ENCODE data around the gene LRP8.

DNA sequence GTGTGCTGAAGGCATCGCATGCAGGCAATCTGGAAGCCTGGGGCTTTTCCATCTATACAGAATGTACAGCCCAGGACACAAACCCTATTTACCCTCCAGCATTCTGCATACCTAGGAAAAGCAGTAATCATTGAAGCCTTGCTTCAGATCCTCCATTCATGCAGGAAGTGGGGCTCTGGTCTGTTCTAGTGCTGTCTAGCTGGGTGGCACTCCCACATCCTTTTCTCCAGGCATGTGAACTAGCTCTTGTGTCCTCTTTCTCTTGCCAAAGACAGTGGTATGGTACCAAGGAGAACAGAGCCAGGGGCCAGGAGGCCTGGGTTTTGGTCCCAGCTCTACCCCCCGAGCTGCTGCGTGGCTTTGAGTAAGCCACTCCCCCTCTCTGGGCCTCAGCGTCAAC is 21.7 kb downstream of the LRP8 start:
- TF ChIP-seq, protein P1, sequence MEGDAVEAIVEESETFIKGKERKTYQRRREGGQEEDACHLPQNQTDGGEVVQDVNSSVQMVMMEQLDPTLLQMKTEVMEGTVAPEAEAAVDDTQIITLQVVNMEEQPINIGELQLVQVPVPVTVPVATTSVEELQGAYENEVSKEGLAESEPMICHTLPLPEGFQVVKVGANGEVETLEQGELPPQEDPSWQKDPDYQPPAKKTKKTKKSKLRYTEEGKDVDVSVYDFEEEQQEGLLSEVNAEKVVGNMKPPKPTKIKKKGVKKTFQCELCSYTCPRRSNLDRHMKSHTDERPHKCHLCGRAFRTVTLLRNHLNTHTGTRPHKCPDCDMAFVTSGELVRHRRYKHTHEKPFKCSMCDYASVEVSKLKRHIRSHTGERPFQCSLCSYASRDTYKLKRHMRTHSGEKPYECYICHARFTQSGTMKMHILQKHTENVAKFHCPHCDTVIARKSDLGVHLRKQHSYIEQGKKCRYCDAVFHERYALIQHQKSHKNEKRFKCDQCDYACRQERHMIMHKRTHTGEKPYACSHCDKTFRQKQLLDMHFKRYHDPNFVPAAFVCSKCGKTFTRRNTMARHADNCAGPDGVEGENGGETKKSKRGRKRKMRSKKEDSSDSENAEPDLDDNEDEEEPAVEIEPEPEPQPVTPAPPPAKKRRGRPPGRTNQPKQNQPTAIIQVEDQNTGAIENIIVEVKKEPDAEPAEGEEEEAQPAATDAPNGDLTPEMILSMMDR (IDR thresholded peaks at IDR 0.05), result no peak
- TF ChIP-seq BHLHE40 (IDR thresholded peaks at IDR 0.05; ENCODE audit: low read depth, low read length) (no peak), POLR2A (IDR thresholded peaks at IDR 0.05; ENCODE audit: low read length) (no peak), MAFK (IDR thresholded peaks at IDR 0.05; ENCODE audit: partially characterized antibody) (no peak), CEBPB (IDR thresholded peaks at IDR 0.05) (no peak), JUNB (IDR thresholded peaks at IDR 0.05) (no peak), CBX8 (IDR thresholded peaks at IDR 0.05) (no peak), RFX5 (IDR thresholded peaks at IDR 0.05) (no peak), CHD4 (IDR thresholded peaks at IDR 0.05; ENCODE audit: borderline replicate concordance) (no peak), HEYL (CRISPR knock-in tag; IDR thresholded peaks at IDR 0.05) (no peak)
- TF ChIP-seq, protein P2, sequence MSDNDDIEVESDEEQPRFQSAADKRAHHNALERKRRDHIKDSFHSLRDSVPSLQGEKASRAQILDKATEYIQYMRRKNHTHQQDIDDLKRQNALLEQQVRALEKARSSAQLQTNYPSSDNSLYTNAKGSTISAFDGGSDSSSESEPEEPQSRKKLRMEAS (IDR thresholded peaks at IDR 0.05), result no peak
